ENCODE results near the gene OPA3.

DNA sequence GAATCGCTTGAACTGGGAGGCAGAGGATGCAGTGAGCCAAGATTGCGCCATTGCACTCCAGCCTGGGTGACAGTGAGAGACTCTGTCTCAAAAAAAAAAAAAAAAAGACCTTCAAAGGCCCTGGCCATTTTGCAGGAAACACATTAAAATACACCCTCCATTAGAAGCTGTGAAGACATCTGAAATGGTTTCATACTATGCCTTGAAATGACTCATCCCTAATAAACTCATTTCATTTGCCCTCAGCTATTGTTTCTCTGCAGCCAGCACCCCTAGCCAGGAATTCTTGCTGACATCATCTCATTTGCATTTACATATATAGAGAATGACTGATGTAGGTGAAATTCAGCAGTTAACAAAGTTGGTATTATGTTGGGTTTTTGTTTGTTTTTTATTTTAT lies 45.9 kb upstream of the OPA3 start:
- TF ChIP-seq, protein P1, sequence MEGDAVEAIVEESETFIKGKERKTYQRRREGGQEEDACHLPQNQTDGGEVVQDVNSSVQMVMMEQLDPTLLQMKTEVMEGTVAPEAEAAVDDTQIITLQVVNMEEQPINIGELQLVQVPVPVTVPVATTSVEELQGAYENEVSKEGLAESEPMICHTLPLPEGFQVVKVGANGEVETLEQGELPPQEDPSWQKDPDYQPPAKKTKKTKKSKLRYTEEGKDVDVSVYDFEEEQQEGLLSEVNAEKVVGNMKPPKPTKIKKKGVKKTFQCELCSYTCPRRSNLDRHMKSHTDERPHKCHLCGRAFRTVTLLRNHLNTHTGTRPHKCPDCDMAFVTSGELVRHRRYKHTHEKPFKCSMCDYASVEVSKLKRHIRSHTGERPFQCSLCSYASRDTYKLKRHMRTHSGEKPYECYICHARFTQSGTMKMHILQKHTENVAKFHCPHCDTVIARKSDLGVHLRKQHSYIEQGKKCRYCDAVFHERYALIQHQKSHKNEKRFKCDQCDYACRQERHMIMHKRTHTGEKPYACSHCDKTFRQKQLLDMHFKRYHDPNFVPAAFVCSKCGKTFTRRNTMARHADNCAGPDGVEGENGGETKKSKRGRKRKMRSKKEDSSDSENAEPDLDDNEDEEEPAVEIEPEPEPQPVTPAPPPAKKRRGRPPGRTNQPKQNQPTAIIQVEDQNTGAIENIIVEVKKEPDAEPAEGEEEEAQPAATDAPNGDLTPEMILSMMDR (IDR thresholded peaks at IDR 0.05; ENCODE audit: insufficient read depth, low read length), result no peak
- TF ChIP-seq, protein P2, sequence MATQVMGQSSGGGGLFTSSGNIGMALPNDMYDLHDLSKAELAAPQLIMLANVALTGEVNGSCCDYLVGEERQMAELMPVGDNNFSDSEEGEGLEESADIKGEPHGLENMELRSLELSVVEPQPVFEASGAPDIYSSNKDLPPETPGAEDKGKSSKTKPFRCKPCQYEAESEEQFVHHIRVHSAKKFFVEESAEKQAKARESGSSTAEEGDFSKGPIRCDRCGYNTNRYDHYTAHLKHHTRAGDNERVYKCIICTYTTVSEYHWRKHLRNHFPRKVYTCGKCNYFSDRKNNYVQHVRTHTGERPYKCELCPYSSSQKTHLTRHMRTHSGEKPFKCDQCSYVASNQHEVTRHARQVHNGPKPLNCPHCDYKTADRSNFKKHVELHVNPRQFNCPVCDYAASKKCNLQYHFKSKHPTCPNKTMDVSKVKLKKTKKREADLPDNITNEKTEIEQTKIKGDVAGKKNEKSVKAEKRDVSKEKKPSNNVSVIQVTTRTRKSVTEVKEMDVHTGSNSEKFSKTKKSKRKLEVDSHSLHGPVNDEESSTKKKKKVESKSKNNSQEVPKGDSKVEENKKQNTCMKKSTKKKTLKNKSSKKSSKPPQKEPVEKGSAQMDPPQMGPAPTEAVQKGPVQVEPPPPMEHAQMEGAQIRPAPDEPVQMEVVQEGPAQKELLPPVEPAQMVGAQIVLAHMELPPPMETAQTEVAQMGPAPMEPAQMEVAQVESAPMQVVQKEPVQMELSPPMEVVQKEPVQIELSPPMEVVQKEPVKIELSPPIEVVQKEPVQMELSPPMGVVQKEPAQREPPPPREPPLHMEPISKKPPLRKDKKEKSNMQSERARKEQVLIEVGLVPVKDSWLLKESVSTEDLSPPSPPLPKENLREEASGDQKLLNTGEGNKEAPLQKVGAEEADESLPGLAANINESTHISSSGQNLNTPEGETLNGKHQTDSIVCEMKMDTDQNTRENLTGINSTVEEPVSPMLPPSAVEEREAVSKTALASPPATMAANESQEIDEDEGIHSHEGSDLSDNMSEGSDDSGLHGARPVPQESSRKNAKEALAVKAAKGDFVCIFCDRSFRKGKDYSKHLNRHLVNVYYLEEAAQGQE (IDR thresholded peaks at IDR 0.05; ENCODE audit: insufficient replicate concordance, low read depth), result no peak
- TF ChIP-seq POLR2AphosphoS5 (IDR thresholded peaks at IDR 0.05; ENCODE audit: low read depth), result no peak

Data from HL-60 (cell line).